Measurements from ENCODE around the gene RPS6KA6. TPM values are rescaled to one million over a fixed set of nuclear protein-coding genes. Genes with fewer than 3 reads are reported as not detected.
A peak's percentile ranks its signal among the peaks of the same experiment; 100 is the strongest.

Gene RPS6KA6
- polyA plus RNA-seq, 1 donor (not counting 4 experiments of a cell fraction or from before 2014, with no cell fraction given): 2.7 TPM

- Histone ChIP-seq H4K20me1 (ENCODE audit: control insufficient read depth, extremely low read depth, insufficient read depth, low read length) (no peaks in the 10 kb centered on the region), H2AFZ (ENCODE audit: control insufficient read depth, low read length) (no peak overlapping the region), H3K9ac (ENCODE audit: control insufficient read depth, extremely low read depth, insufficient read depth, low read length) (no peak overlapping the region), H3K4me1 (ENCODE audit: control insufficient read depth, extremely low read depth, insufficient read depth, low read length) (no peaks in the 10 kb centered on the region), H3K9me1 (ENCODE audit: control insufficient read depth, extremely low read depth, insufficient read depth, low read length) (no peaks in the 10 kb centered on the region), H3K27me3 (ENCODE audit: control insufficient read depth, extremely low read depth, insufficient read depth, low read length) (no peaks in the 10 kb centered on the region), H3K36me3 (ENCODE audit: control insufficient read depth in 2 of 2, extremely low read depth in 1 of 2, insufficient read depth in 2 of 2, low read length in 2 of 2) (no peaks in the 10 kb centered on the region), H3K27ac (ENCODE audit: control insufficient read depth, insufficient read depth, low read length) (no peak overlapping the region), H3K4me3 (ENCODE audit: control insufficient read depth in 2 of 3, extremely low read depth in 1 of 3, insufficient read depth in 2 of 3, low read depth in 1 of 3, low read length in 3 of 3) (no peak overlapping the region), H3K79me2 (ENCODE audit: control insufficient read depth, insufficient read depth, low read length) (no peaks in the 10 kb centered on the region), H3K4me2 (ENCODE audit: control insufficient read depth, extremely low read depth, insufficient read depth, low read depth, low read length) (no peak overlapping the region), H3K9me3 (ENCODE audit: control insufficient read depth, low read depth, low read length) (no peaks in the 10 kb centered on the region)
- DNase-seq (ENCODE audit: low read depth, low spot score) (no peak), FAIRE-seq (no peak)
- TF ChIP-seq EZH2 (IDR thresholded peaks at IDR 0.05; ENCODE audit: low read length) (no peak), CTCF (optimal IDR thresholded peaks at IDR 0.05 in 1 of 3, IDR thresholded peaks at IDR 0.05 in 1 of 3, conservative IDR thresholded peaks at IDR 0.05 in 1 of 3; ENCODE audit: extremely low read depth in 1 of 3, insufficient read depth in 2 of 3, low read length in 3 of 3) (no peak)
- dilution Hi-C loops (cut with MboI; ENCODE audit: extremely low pct_ligation_motif_present, low sequenced_read_pairs): no loop called here
These were observed 55.0 kb downstream of the RPS6KA6 start for GRCh38 chrX:84133023-84133422.

- Histone ChIP-seq H3K4me1 (ENCODE audit: control insufficient read depth, extremely low read depth, insufficient read depth, low read length) (peaks cover 7% of the 10 kb centered on the region), H3K79me2 (ENCODE audit: control insufficient read depth, insufficient read depth, low read length) (no peaks in the 10 kb centered on the region), H3K4me2 (ENCODE audit: control insufficient read depth, extremely low read depth, insufficient read depth, low read depth, low read length) (no peak overlapping the region), H3K27me3 (ENCODE audit: control insufficient read depth, extremely low read depth, insufficient read depth, low read length) (no peaks in the 10 kb centered on the region), H3K4me3 (ENCODE audit: control insufficient read depth in 2 of 3, extremely low read depth in 1 of 3, insufficient read depth in 2 of 3, low read depth in 1 of 3, low read length in 3 of 3) (no peak overlapping the region), H3K9ac (ENCODE audit: control insufficient read depth, extremely low read depth, insufficient read depth, low read length) (no peak overlapping the region), H3K36me3 (ENCODE audit: control insufficient read depth in 2 of 2, extremely low read depth in 1 of 2, insufficient read depth in 2 of 2, low read length in 2 of 2) (no peaks in the 10 kb centered on the region), H2AFZ (ENCODE audit: control insufficient read depth, low read length) (no peak overlapping the region), H3K9me1 (ENCODE audit: control insufficient read depth, extremely low read depth, insufficient read depth, low read length) (no peaks in the 10 kb centered on the region), H4K20me1 (ENCODE audit: control insufficient read depth, extremely low read depth, insufficient read depth, low read length) (no peaks in the 10 kb centered on the region), H3K9me3 (ENCODE audit: control insufficient read depth, low read depth, low read length) (no peaks in the 10 kb centered on the region), H3K27ac (ENCODE audit: control insufficient read depth, insufficient read depth, low read length) (no peak overlapping the region)
- FAIRE-seq (peak; percentile 52), DNase-seq (ENCODE audit: low read depth, low spot score) (peak; percentile 19)
- TF ChIP-seq CTCF (optimal IDR thresholded peaks at IDR 0.05 in 1 of 3, IDR thresholded peaks at IDR 0.05 in 1 of 3, conservative IDR thresholded peaks at IDR 0.05 in 1 of 3; ENCODE audit: extremely low read depth in 1 of 3, insufficient read depth in 2 of 3, low read length in 3 of 3) (peak in 1 of 3 experiments; percentile 4), EZH2 (IDR thresholded peaks at IDR 0.05; ENCODE audit: low read length) (no peak)
- dilution Hi-C loops (cut with MboI; ENCODE audit: extremely low pct_ligation_motif_present, low sequenced_read_pairs): no loop called here
These were observed 64.4 kb downstream of the RPS6KA6 start for GRCh38 chrX:84123585-84123984.

Measured in keratinocyte (primary cell).